Smooth muscle cell (in vitro differentiated cells): ENCODE results near the gene DDX60. TPM values are rescaled to one million over a fixed set of nuclear protein-coding genes. Genes with fewer than 3 reads are reported as not detected.

Experiments used
- DNase-seq: peaks from one replicate; lab custom pipeline; 2025; ENCODE audit not compliant: unreplicated experiment; lab: John Stamatoyannopoulos, UW
- H2AFZ ChIP-seq: fragments of 200-600 bp; sonication (generic); 2 replicates; pipeline ENCODE4 v1.6.0; 2016; ENCODE audit warnings: antibody characterized with exemption, low read depth, mild to moderate bottlenecking
- H3F3A ChIP-seq: fragments of 200-600 bp; sonication (generic); 2 replicates; pipeline ENCODE4 v1.6.0; 2017; ENCODE audit warnings: antibody characterized with exemption, low read depth
- H3K27ac ChIP-seq: fragments of 200-600 bp; sonication (generic); 2 replicates; pipeline ENCODE4 v1.5.1; 2016; ENCODE audit warnings: low read depth, mild to moderate bottlenecking
- H3K27me3 ChIP-seq: fragments of 200-600 bp; sonication (generic); 2 replicates; pipeline ENCODE4 v1.6.1; 2016; ENCODE audit warnings: low read depth, mild to moderate bottlenecking
- H3K36me3 ChIP-seq: fragments of 200-600 bp; sonication (generic); 2 replicates; pipeline ENCODE4 v1.5.1; 2016; ENCODE audit warnings: low read depth
- H3K4me1 ChIP-seq: fragments of 200-600 bp; sonication (generic); 2 replicates; pipeline ENCODE4 v1.5.1; 2016; ENCODE audit warnings: low read depth
- H3K4me2 ChIP-seq: fragments of 200-600 bp; sonication (generic); 2 replicates; pipeline ENCODE4 v1.6.0; 2016; ENCODE audit warnings: mild to moderate bottlenecking
- H3K4me3 ChIP-seq: fragments of 200-600 bp; sonication (generic); 2 replicates; pipeline ENCODE4 v1.5.1; 2016; ENCODE audit warnings: mild to moderate bottlenecking
- H3K79me2 ChIP-seq: fragments of 200-600 bp; sonication (generic); 2 replicates; pipeline ENCODE4 v1.6.0; 2016; ENCODE audit warnings: low read depth, mild to moderate bottlenecking
- H3K9ac ChIP-seq: fragments of 200-600 bp; sonication (generic); 2 replicates; pipeline ENCODE4 v1.6.0; 2016; ENCODE audit warnings: low read depth
- H3K9me3 ChIP-seq: fragments of 200-600 bp; sonication (generic); replicated peaks from 2 replicates; pipeline ENCODE4 v1.5.1; 2016; ENCODE audit warnings: low read depth
- H4K20me1 ChIP-seq: fragments of 200-600 bp; sonication (generic); 2 replicates; pipeline ENCODE4 v1.6.0; 2016; ENCODE audit warnings: low read depth
- WGBS: methylation state at CpG from one replicate; pipeline ENCODE4 v1.1.7; 2016; ENCODE audit warnings: low lambda C conversion rate; 5-methylcytosine and 5-hydroxymethylcytosine counted together
- polyA plus RNA-seq: library from polyadenylated mRNA; unstranded; fragments of >200 nt; fragmentation: Nextera tagmentation; extraction: Ambion mirVana; gene quantifications from 2 replicates; pipeline ENCODE4 v1.2.1, GENCODE V29; 2016
- total RNA-seq: library from RNA; depleted of rRNA; stranded (reverse); fragments of >200 nt; gene quantifications from 2 replicates; pipeline ENCODE4 v1.2.3, GENCODE V29; 2014
- TF ChIP-seq, protein P1 (sequence below): fragments of 200-600 bp; sonication (generic); IDR thresholded peaks from 2 replicates; pipeline ENCODE4 v1.5.1; 2017; ENCODE audit warnings: borderline replicate concordance, mild to moderate bottlenecking, antibody characterized with exemption; ENCODE audit not compliant: insufficient read depth, poor library complexity, severe bottlenecking

DDX60 gene
- total and polyA plus RNA-seq, 2 experiments from 2014 or later = 0.87 to 6.7 TPM

DNA sequence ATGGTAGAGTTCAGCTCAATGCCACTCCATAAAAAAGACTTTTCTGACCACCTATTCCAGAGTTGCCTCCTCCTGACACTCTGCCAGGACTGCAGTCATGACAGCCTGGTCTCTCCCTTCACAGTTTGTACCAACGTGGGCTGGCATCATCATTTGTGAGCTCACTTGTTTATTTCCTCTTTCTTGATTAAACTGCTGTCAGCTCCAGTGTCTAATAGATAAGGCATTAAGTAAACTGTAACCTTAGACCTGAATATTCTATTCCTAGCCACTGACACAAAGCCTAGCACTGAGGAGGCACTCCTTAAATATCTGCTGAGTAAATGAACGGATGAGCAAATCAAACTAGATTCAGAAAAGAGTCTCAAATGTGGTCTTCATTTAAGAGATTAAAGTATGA is 48.7 kb downstream of the DDX60 start:
- Histone ChIP-seq H3K9me3 (no peaks in the 10 kb centered on the region), H3K36me3 (no peaks in the 10 kb centered on the region)
- TF ChIP-seq, protein P1, sequence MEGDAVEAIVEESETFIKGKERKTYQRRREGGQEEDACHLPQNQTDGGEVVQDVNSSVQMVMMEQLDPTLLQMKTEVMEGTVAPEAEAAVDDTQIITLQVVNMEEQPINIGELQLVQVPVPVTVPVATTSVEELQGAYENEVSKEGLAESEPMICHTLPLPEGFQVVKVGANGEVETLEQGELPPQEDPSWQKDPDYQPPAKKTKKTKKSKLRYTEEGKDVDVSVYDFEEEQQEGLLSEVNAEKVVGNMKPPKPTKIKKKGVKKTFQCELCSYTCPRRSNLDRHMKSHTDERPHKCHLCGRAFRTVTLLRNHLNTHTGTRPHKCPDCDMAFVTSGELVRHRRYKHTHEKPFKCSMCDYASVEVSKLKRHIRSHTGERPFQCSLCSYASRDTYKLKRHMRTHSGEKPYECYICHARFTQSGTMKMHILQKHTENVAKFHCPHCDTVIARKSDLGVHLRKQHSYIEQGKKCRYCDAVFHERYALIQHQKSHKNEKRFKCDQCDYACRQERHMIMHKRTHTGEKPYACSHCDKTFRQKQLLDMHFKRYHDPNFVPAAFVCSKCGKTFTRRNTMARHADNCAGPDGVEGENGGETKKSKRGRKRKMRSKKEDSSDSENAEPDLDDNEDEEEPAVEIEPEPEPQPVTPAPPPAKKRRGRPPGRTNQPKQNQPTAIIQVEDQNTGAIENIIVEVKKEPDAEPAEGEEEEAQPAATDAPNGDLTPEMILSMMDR = no peak

DNA sequence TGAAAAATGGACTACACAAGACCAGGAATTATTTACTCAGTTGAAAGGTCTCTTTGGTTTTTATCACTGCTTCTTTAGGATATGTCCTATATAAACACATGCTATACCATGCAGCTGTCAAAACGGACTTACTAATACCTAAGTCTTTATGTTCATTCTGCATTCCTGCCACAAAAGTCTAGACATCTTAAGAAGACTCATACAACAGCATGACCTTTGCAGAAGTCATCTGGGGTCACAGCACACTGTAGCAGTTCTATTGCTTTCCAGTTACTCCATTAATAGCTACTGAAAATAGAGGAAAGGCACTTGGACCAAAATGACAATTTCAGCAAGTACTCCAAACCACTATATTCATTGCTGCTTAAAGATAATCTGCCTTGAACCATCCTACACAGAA is 53.2 kb downstream of the DDX60 start:
- no peak overlapping the region for H3K4me2 ChIP-seq
- WGBS = 59% methylated on average over 1 of the region's 1 CpG

More for the DNA sequence above, 48.7 kb downstream of the DDX60 start:
- H3F3A ChIP-seq = no peaks in the 10 kb centered on the region
- H3K27ac ChIP-seq = no peak overlapping the region
- 69% methylated on average over 2 of the region's 2 CpGs for WGBS
- H3K4me3 ChIP-seq = no peak overlapping the region
- H4K20me1 ChIP-seq = no peaks in the 10 kb centered on the region
- no peak overlapping the region for H3K9ac ChIP-seq
- no peak for DNase-seq
- H3K27me3 ChIP-seq = no peaks in the 10 kb centered on the region
- H2AFZ ChIP-seq = no peak overlapping the region
- H3K4me1 ChIP-seq = no peaks in the 10 kb centered on the region
- no peaks in the 10 kb centered on the region for H3K79me2 ChIP-seq
- H3K4me2 ChIP-seq = no peak overlapping the region

DNA sequence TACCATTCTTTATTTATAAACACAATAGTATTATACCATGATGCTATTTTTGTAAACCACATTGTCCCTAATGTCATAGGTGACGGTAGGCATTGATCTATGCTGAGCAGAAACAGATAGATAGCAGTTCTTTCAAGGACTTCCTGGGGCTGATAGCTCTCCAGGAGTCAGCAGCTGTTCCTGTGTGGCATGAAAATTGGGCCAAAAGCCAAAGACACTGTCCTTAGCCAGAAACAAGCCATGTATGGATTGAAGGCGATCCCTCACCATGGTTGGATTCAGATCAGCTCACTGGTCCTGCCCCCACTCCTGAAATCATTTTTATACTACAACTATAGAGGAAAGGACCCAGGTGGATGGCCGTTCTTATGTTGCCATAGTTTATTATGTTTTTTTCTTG is 53.6 kb downstream of the DDX60 start:
- H3K9ac ChIP-seq = no peak overlapping the region
- no peak overlapping the region for H2AFZ ChIP-seq
- no peak overlapping the region for H3K4me2 ChIP-seq
- 33% methylated on average over 3 of the region's 3 CpGs for WGBS
- H3K4me3 ChIP-seq = no peak overlapping the region
- no peaks in the 10 kb centered on the region for H3K9me3 ChIP-seq
- no peaks in the 10 kb centered on the region for H3K79me2 ChIP-seq
- no peak overlapping the region for H3K27ac ChIP-seq
- DNase-seq = no peak
- TF ChIP-seq, protein P1 = no peak
- H3K4me1 ChIP-seq = no peaks in the 10 kb centered on the region
- H3K27me3 ChIP-seq = no peaks in the 10 kb centered on the region
- H3F3A ChIP-seq = no peaks in the 10 kb centered on the region
- H4K20me1 ChIP-seq = no peaks in the 10 kb centered on the region
- no peaks in the 10 kb centered on the region for H3K36me3 ChIP-seq

More for the DNA sequence above, 53.2 kb downstream of the DDX60 start:
- Histone ChIP-seq H3K27ac (no peak overlapping the region), H3K9me3 (no peaks in the 10 kb centered on the region), H3K36me3 (no peaks in the 10 kb centered on the region), H3K9ac (no peak overlapping the region), H4K20me1 (no peaks in the 10 kb centered on the region), H3K4me1 (no peaks in the 10 kb centered on the region), H3K79me2 (no peaks in the 10 kb centered on the region), H3F3A (no peaks in the 10 kb centered on the region), H3K27me3 (no peaks in the 10 kb centered on the region), H2AFZ (no peak overlapping the region), H3K4me3 (no peak overlapping the region)
- TF ChIP-seq, protein P1 = no peak
- DNase-seq = no peak

DNA sequence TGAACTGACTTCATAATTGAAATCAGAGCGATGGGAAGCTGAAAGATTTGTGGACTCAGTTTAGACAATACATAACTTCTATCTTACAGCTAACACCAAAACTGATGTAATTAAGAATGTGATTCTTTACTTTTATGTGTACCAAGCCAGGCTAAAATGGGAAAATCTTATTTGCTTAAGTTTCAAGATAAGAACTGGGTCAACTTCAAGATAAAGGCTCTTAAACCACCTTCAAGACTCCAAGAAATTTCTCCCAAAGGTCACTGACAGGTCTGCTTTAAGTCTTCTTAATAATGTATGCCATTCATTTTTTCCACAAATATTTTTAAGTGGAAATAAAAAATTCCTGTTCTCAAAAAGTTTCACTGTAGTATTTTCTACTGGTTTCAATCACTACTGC is 55.5 kb downstream of the DDX60 start:
- WGBS = 93% methylated on average over 1 of the region's 1 CpG
- DNase-seq = no peak

More for the DNA sequence above, 55.5 kb downstream of the DDX60 start:
- H3K36me3 ChIP-seq = no peaks in the 10 kb centered on the region
- H3K4me1 ChIP-seq = no peaks in the 10 kb centered on the region
- no peak overlapping the region for H2AFZ ChIP-seq
- TF ChIP-seq, protein P1 = no peak
- no peaks in the 10 kb centered on the region for H3K27me3 ChIP-seq
- H3K79me2 ChIP-seq = no peaks in the 10 kb centered on the region
- H3F3A ChIP-seq = no peaks in the 10 kb centered on the region
- no peak overlapping the region for H3K9ac ChIP-seq
- H3K27ac ChIP-seq = no peak overlapping the region
- H3K4me2 ChIP-seq = no peak overlapping the region
- no peaks in the 10 kb centered on the region for H4K20me1 ChIP-seq
- H3K9me3 ChIP-seq = no peaks in the 10 kb centered on the region
- no peak overlapping the region for H3K4me3 ChIP-seq
